Measurements from ENCODE around the gene UNC13C. TPM values are rescaled to one million over a fixed set of nuclear protein-coding genes. Genes with fewer than 3 reads are reported as not detected.

UNC13C gene
- total and polyA plus RNA-seq, 2 of the 13 experiments (the other 11 are each of a cell fraction or from before 2014, with no cell fraction given): 0.04 TPM; not detected in 1

- POLR2A ChIA-PET: no interaction called here
- H3K27me3 ChIP-seq (ENCODE audit: control insufficient read depth in 1 of 2, insufficient read depth in 2 of 2, low read length in 2 of 2): no peaks in the 10 kb centered on the region
- no TSS peak for BruUV-seq (replicated peaks)
- H3K79me2 ChIP-seq (ENCODE audit: insufficient read depth, low read length): no peaks in the 10 kb centered on the region
- TF ChIP-seq RNF219 (CRISPR knock-in tag; IDR thresholded peaks at IDR 0.05): no peak
- no peak for TF ChIP-seq ZNF34 (CRISPR knock-in tag; IDR thresholded peaks at IDR 0.05; ENCODE audit: borderline replicate concordance)
- no peak for TF ChIP-seq CEBPZ (IDR thresholded peaks at IDR 0.05; ENCODE audit: low read length)
- TF ChIP-seq RBM39 (IDR thresholded peaks at IDR 0.05; ENCODE audit: low read depth, low read length, poor library complexity, severe bottlenecking): no peak
- TF ChIP-seq SRF (IDR thresholded peaks at IDR 0.05; ENCODE audit: low read depth, low read length): no peak
- no peak for TF ChIP-seq KMT2B (CRISPR knock-in tag; IDR thresholded peaks at IDR 0.05)
- no peak for FAIRE-seq
- DNase-seq (ENCODE audit: low spot score): no peak
- WGBS (ENCODE audit: low lambda C conversion rate): 3% methylated on average over 5 of the region's 5 CpGs
- intact Hi-C loops (cut with micrococcal nuclease; ENCODE audit: unreplicated experiment) (no loop called here), in situ Hi-C loops (cut with HindIII; ENCODE audit: extremely low pct_ligation_motif_present, low pct_unique_long_range_greater_than_20kb) (no loop called here)
- H3K9ac ChIP-seq (ENCODE audit: insufficient read depth, low read depth, low read length): no peak overlapping the region
- no peaks in the 10 kb centered on the region for H3K9me3 ChIP-seq (ENCODE audit: low read length)
- no peak overlapping the region for H2AFZ ChIP-seq (ENCODE audit: low read length)
- H4K20me1 ChIP-seq (ENCODE audit: insufficient read depth, low read length): no peaks in the 10 kb centered on the region
- ATAC-seq: no peak
- H3K4me1 ChIP-seq (ENCODE audit: insufficient read depth, low read length): no peaks in the 10 kb centered on the region
- CTCF ChIA-PET (ENCODE audit: low intra/inter-chr PET ratio, low total read pairs): no interaction called here
- H3K4me2 ChIP-seq (ENCODE audit: low read depth, low read length): no peak overlapping the region
- no peak overlapping the region for H3K27ac ChIP-seq (ENCODE audit: extremely low read length, insufficient read depth, low read length)
- H3K4me3 ChIP-seq (replicated peaks in 1 of 3; ENCODE audit: insufficient read depth in 1 of 3, low read depth in 2 of 3, low read length in 3 of 3): no peak overlapping the region
- no peaks in the 10 kb centered on the region for H3K36me3 ChIP-seq (replicated peaks in 1 of 2; ENCODE audit: control insufficient read depth in 1 of 2, insufficient read depth in 2 of 2, low read length in 2 of 2)
Observed at GRCh38 chr15:54502416-54503075, 524.3 kb downstream of the UNC13C start.
